Endothelial cell (in vitro differentiated cells): ENCODE measurements around the gene HAND1. TPM values are rescaled to one million over a fixed set of nuclear protein-coding genes. Genes with fewer than 3 reads are reported as not detected.

Experiments used
- DNase-seq: peaks from one replicate; pipeline ENCODE4 v3.0.0; 2021; ENCODE audit warnings: low spot score
- H3K27ac Mint-ChIP-seq: one replicate; pipeline ENCODE4 v1.8.0; 2021; ENCODE audit warnings: mixed read lengths, inconsistent platforms; ENCODE audit not compliant: unreplicated experiment
- H3K27me3 Mint-ChIP-seq: one replicate; pipeline ENCODE4 v1.8.0; 2021; ENCODE audit warnings: mild to moderate bottlenecking, moderate library complexity, mixed read lengths, inconsistent platforms; ENCODE audit not compliant: unreplicated experiment
- H3K36me3 Mint-ChIP-seq: one replicate; pipeline ENCODE4 v1.8.0; 2021; ENCODE audit warnings: mild to moderate bottlenecking, low read depth, mixed read lengths, inconsistent platforms; ENCODE audit not compliant: unreplicated experiment
- H3K4me1 Mint-ChIP-seq: one replicate; pipeline ENCODE4 v1.8.0; 2021; ENCODE audit warnings: mild to moderate bottlenecking, mixed read lengths, inconsistent platforms; ENCODE audit not compliant: unreplicated experiment
- H3K4me3 Mint-ChIP-seq: one replicate; pipeline ENCODE4 v1.8.0; 2021; ENCODE audit warnings: mild to moderate bottlenecking, mixed read lengths, inconsistent platforms; ENCODE audit not compliant: unreplicated experiment
- H3K9me3 Mint-ChIP-seq: one replicate; pipeline ENCODE4 v1.8.0; 2021; ENCODE audit warnings: mixed read lengths, inconsistent platforms; ENCODE audit not compliant: unreplicated experiment
- total RNA-seq: library from RNA; stranded (reverse); fragmentation: NEBNext Ultra II Directional; extraction: Animal tissue kit (Norgen Biotek cat#: 25700); gene quantifications from one replicate; pipeline ENCODE4 v1.2.1, GENCODE V29; 2021; ENCODE audit not compliant: unreplicated experiment
- TF ChIP-seq, protein P1 (sequence below): fragments of 200-600 bp; sonication (generic); IDR thresholded peaks from one replicate; pipeline ENCODE4 v1.5.0; 2021; ENCODE audit warnings: antibody characterized with exemption; ENCODE audit not compliant: unreplicated experiment

The HAND1 gene
- total RNA-seq, 1 donor from 2014 or later: 0.95 TPM

DNA sequence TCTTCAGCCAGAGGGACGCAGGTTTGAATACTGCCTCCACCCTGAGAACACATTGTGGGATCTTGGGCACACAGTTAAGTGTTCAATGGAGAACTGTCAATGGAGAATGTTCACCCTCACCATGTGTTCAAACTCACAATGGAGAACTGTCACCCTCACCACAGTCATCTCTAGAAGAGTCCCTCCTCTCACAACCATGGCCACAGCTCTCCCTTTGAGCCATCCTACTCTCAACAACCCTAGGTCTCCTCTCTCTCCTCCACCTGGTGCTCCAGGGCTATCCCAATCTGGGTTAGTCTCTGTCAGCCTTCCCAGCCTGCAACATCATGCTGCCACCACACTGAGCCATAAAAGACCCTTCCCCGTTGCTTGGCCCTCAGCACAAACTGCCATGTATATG lies 36.3 kb upstream of the HAND1 start:
- H3K4me3 Mint-ChIP-seq: no peak overlapping the region
- peaks cover 12% of the 10 kb centered on the region for H3K27me3 Mint-ChIP-seq
- TF ChIP-seq, protein P1, sequence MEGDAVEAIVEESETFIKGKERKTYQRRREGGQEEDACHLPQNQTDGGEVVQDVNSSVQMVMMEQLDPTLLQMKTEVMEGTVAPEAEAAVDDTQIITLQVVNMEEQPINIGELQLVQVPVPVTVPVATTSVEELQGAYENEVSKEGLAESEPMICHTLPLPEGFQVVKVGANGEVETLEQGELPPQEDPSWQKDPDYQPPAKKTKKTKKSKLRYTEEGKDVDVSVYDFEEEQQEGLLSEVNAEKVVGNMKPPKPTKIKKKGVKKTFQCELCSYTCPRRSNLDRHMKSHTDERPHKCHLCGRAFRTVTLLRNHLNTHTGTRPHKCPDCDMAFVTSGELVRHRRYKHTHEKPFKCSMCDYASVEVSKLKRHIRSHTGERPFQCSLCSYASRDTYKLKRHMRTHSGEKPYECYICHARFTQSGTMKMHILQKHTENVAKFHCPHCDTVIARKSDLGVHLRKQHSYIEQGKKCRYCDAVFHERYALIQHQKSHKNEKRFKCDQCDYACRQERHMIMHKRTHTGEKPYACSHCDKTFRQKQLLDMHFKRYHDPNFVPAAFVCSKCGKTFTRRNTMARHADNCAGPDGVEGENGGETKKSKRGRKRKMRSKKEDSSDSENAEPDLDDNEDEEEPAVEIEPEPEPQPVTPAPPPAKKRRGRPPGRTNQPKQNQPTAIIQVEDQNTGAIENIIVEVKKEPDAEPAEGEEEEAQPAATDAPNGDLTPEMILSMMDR: no peak
- H3K9me3 Mint-ChIP-seq: no peaks in the 10 kb centered on the region
- H3K36me3 Mint-ChIP-seq: no peaks in the 10 kb centered on the region
- peaks cover 2% of the 10 kb centered on the region for H3K4me1 Mint-ChIP-seq
- no peak overlapping the region for H3K27ac Mint-ChIP-seq
- DNase-seq: no peak

DNA sequence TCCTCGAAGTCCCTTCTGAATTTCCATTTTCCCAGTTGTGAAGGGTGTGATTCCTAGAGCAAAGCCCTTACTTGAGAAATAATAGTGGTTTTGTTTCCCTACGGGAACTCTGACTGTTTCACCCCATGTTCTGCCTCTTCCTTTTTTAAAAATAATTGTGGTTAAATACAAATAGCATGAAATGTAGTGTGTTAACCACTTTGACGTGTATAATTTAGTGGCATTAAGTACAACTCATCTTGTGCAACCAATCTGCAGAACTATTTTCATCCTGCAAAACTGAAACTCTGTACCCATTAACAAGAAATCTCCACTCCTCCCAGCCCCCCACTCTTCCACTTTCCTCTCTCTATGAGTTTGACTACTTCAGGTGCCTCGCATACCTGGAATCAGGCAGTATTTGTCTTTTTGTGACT lies 35.6 kb upstream of the HAND1 start:
- H3K27ac Mint-ChIP-seq: no peak overlapping the region
- H3K9me3 Mint-ChIP-seq: no peaks in the 10 kb centered on the region
- H3K36me3 Mint-ChIP-seq: no peaks in the 10 kb centered on the region
- peaks cover 2% of the 10 kb centered on the region for H3K4me1 Mint-ChIP-seq
- no peak overlapping the region for H3K4me3 Mint-ChIP-seq
- TF ChIP-seq, protein P1: no peak
- peaks cover 11% of the 10 kb centered on the region for H3K27me3 Mint-ChIP-seq
- DNase-seq: no peak

DNA sequence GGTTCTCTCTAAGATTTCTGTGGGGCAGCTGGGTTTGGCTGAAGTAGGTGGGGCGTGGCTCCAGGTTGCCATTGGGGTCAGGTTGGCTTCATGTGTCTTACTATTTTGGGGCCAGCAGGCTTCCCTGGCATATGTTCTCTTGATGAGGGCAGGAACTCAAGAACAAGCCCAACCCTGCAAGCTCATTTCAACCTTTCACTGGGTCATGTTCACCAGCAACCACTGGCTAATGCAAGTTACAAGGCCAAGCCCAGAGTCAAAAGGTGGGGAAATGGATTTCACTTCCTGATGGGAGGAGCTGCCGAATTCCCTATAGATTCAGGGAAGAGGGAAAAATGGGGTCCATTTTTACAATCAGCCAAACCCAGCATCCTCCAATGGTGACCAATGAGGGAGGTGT lies 34.0 kb upstream of the HAND1 start:
- TF ChIP-seq, protein P1: no peak
- Mint-ChIP-seq H3K36me3 (no peaks in the 10 kb centered on the region), H3K9me3 (no peaks in the 10 kb centered on the region), H3K27ac (no peak overlapping the region), H3K4me3 (no peak overlapping the region), H3K4me1 (peaks cover 2% of the 10 kb centered on the region), H3K27me3 (peaks cover 14% of the 10 kb centered on the region)
- DNase-seq: no peak

DNA sequence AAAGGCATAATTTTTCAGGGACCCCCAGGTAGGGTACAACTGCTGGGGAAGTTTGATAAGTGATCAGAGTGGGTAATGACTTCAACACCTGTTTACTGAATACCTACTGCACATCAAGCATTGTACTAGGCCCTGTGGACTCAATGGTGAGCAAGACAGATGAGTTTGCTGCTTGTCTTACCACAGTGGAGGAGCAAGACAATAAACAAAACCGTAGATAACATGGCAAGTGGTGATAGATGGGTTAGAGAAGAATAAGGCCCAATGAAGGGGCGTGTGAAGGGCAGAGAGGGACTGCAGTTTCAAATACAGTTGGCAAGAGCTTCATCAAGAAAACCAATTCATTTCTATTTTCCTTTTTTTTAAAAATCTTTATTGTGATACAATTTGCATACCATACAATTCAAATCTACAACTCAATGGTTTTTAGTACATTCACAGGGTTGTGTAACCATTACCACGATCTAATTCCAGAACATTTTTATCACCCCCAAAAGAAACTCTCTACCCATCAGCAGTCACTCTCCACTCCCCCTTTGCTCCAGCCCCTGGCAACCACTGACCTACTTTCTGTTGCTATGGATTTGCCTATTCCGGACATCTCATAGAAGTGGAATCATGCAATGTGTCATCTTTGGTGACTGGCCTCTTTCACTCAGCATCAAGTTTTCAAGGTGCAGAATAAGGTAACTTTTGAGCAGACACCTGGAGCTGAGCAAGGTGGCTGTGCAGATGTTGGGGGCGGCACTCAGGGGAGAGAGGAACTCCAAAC lies 31.9 kb upstream of the HAND1 start:
- TF ChIP-seq, protein P1: no peak
- Mint-ChIP-seq H3K36me3 (no peaks in the 10 kb centered on the region), H3K27me3 (peaks cover 14% of the 10 kb centered on the region), H3K9me3 (no peaks in the 10 kb centered on the region), H3K27ac (no peak overlapping the region), H3K4me3 (no peak overlapping the region), H3K4me1 (no peaks in the 10 kb centered on the region)
- DNase-seq: no peak

DNA sequence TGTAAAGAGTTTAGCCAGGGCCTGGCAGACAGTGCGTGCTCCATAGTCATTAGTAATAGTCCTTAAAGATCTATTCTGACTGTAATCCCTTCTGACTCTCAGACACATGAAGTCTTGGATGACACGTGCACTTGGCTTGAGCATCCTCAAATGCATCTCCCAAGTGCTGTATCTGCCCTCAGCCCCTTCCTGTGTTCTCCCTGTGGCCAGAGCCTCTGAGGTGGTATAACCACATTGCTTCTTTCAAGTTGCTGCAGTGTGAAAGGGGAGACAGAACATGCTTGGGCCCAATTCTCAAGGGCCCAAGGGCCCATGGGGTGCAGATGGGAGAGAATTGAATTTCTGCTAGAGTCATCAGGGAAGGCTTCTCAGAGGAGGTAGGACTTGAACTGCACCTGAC lies 30.1 kb upstream of the HAND1 start:
- no peak for DNase-seq
- H3K36me3 Mint-ChIP-seq: no peaks in the 10 kb centered on the region

More for the DNA sequence above, 30.1 kb upstream of the HAND1 start:
- H3K27me3 Mint-ChIP-seq: peaks cover 6% of the 10 kb centered on the region
- H3K4me3 Mint-ChIP-seq: no peak overlapping the region
- no peak overlapping the region for H3K27ac Mint-ChIP-seq
- TF ChIP-seq, protein P1: no peak
- no peaks in the 10 kb centered on the region for H3K9me3 Mint-ChIP-seq
- no peaks in the 10 kb centered on the region for H3K4me1 Mint-ChIP-seq
